Smooth muscle cell (in vitro differentiated cells): ENCODE results near the gene C1GALT1C1L. TPM values are rescaled to one million over a fixed set of nuclear protein-coding genes. Genes with fewer than 3 reads are reported as not detected.

ENCODE experiments used
- DNase-seq: peaks from one replicate; lab custom pipeline; 2025; ENCODE audit not compliant: unreplicated experiment; lab: John Stamatoyannopoulos, UW
- H2AFZ ChIP-seq: fragments of 200-600 bp; sonication (generic); 2 replicates; pipeline ENCODE4 v1.6.0; 2016; ENCODE audit warnings: antibody characterized with exemption, low read depth, mild to moderate bottlenecking
- H3F3A ChIP-seq: fragments of 200-600 bp; sonication (generic); 2 replicates; pipeline ENCODE4 v1.6.0; 2017; ENCODE audit warnings: antibody characterized with exemption, low read depth
- H3K27ac ChIP-seq: fragments of 200-600 bp; sonication (generic); 2 replicates; pipeline ENCODE4 v1.5.1; 2016; ENCODE audit warnings: low read depth, mild to moderate bottlenecking
- H3K27me3 ChIP-seq: fragments of 200-600 bp; sonication (generic); 2 replicates; pipeline ENCODE4 v1.6.1; 2016; ENCODE audit warnings: low read depth, mild to moderate bottlenecking
- H3K36me3 ChIP-seq: fragments of 200-600 bp; sonication (generic); 2 replicates; pipeline ENCODE4 v1.5.1; 2016; ENCODE audit warnings: low read depth
- H3K4me1 ChIP-seq: fragments of 200-600 bp; sonication (generic); 2 replicates; pipeline ENCODE4 v1.5.1; 2016; ENCODE audit warnings: low read depth
- H3K4me2 ChIP-seq: fragments of 200-600 bp; sonication (generic); 2 replicates; pipeline ENCODE4 v1.6.0; 2016; ENCODE audit warnings: mild to moderate bottlenecking
- H3K4me3 ChIP-seq: fragments of 200-600 bp; sonication (generic); 2 replicates; pipeline ENCODE4 v1.5.1; 2016; ENCODE audit warnings: mild to moderate bottlenecking
- H3K79me2 ChIP-seq: fragments of 200-600 bp; sonication (generic); 2 replicates; pipeline ENCODE4 v1.6.0; 2016; ENCODE audit warnings: low read depth, mild to moderate bottlenecking
- H3K9ac ChIP-seq: fragments of 200-600 bp; sonication (generic); 2 replicates; pipeline ENCODE4 v1.6.0; 2016; ENCODE audit warnings: low read depth
- H3K9me3 ChIP-seq: fragments of 200-600 bp; sonication (generic); replicated peaks from 2 replicates; pipeline ENCODE4 v1.5.1; 2016; ENCODE audit warnings: low read depth
- H4K20me1 ChIP-seq: fragments of 200-600 bp; sonication (generic); 2 replicates; pipeline ENCODE4 v1.6.0; 2016; ENCODE audit warnings: low read depth
- CTCF ChIP-seq: fragments of 200-600 bp; sonication (generic); IDR thresholded peaks from 2 replicates; pipeline ENCODE4 v1.5.1; 2017; ENCODE audit warnings: borderline replicate concordance, mild to moderate bottlenecking, antibody characterized with exemption; ENCODE audit not compliant: insufficient read depth, poor library complexity, severe bottlenecking
- WGBS: methylation state at CpG from one replicate; pipeline ENCODE4 v1.1.7; 2016; ENCODE audit warnings: low lambda C conversion rate; 5-methylcytosine and 5-hydroxymethylcytosine counted together
- polyA plus RNA-seq: library from polyadenylated mRNA; unstranded; fragments of >200 nt; fragmentation: Nextera tagmentation; extraction: Ambion mirVana; gene quantifications from 2 replicates; pipeline ENCODE4 v1.2.1, GENCODE V29; 2016
- total RNA-seq: library from RNA; depleted of rRNA; stranded (reverse); fragments of >200 nt; gene quantifications from 2 replicates; pipeline ENCODE4 v1.2.3, GENCODE V29; 2014

Gene C1GALT1C1L
- total and polyA plus RNA-seq, 2 experiments from 2014 or later: 0.14 TPM; not detected in 1

- Histone ChIP-seq H2AFZ (no peak overlapping the region), H3K27ac (no peak overlapping the region)
Observed at GRCh38 chr2:43714164-43714563, 37.9 kb upstream of the C1GALT1C1L start.

GRCh38 chr2:43710866-43711265 is 34.6 kb upstream of the C1GALT1C1L start:
- Histone ChIP-seq H4K20me1 (no peaks in the 10 kb centered on the region), H3K4me2 (no peak overlapping the region), H3K27me3 (no peaks in the 10 kb centered on the region), H3K4me3 (no peak overlapping the region), H3K9ac (no peak overlapping the region), H3F3A (no peaks in the 10 kb centered on the region), H3K27ac (no peak overlapping the region), H3K9me3 (no peaks in the 10 kb centered on the region), H2AFZ (no peak overlapping the region), H3K4me1 (no peaks in the 10 kb centered on the region), H3K36me3 (no peaks in the 10 kb centered on the region), H3K79me2 (no peaks in the 10 kb centered on the region)
- no peak for TF ChIP-seq CTCF
- DNase-seq: no peak

More at GRCh38 chr2:43714164-43714563, 37.9 kb upstream of the C1GALT1C1L start:
- no peaks in the 10 kb centered on the region for H3K9me3 ChIP-seq
- no peak overlapping the region for H3K4me3 ChIP-seq
- H3K4me2 ChIP-seq: peak overlapping the region; percentile 56
- no peaks in the 10 kb centered on the region for H4K20me1 ChIP-seq
- WGBS: 17% methylated on average over 2 of the region's 2 CpGs
- DNase-seq: no peak
- H3K36me3 ChIP-seq: no peaks in the 10 kb centered on the region
- no peaks in the 10 kb centered on the region for H3K4me1 ChIP-seq
- H3K9ac ChIP-seq: no peak overlapping the region
- H3F3A ChIP-seq: no peaks in the 10 kb centered on the region
- no peaks in the 10 kb centered on the region for H3K27me3 ChIP-seq
- H3K79me2 ChIP-seq: no peaks in the 10 kb centered on the region
- TF ChIP-seq CTCF: no peak

GRCh38 chr2:43708891-43709290 is 32.7 kb upstream of the C1GALT1C1L start:
- H3K79me2 ChIP-seq: no peaks in the 10 kb centered on the region
- H3K27ac ChIP-seq: no peak overlapping the region
- no peak overlapping the region for H3K9ac ChIP-seq
- DNase-seq: no peak
- H3K36me3 ChIP-seq: no peaks in the 10 kb centered on the region
- no peaks in the 10 kb centered on the region for H3K27me3 ChIP-seq
- no peak overlapping the region for H3K4me3 ChIP-seq
- no peaks in the 10 kb centered on the region for H3K4me1 ChIP-seq
- no peaks in the 10 kb centered on the region for H4K20me1 ChIP-seq
- no peak for TF ChIP-seq CTCF
- H3K9me3 ChIP-seq: no peaks in the 10 kb centered on the region
- H2AFZ ChIP-seq: no peak overlapping the region
- H3K4me2 ChIP-seq: no peak overlapping the region
- H3F3A ChIP-seq: no peaks in the 10 kb centered on the region

- Histone ChIP-seq H3K9ac (no peak overlapping the region), H3K4me3 (no peak overlapping the region), H3F3A (no peaks in the 10 kb centered on the region), H3K4me2 (no peak overlapping the region), H3K36me3 (no peaks in the 10 kb centered on the region), H3K4me1 (no peaks in the 10 kb centered on the region), H3K9me3 (no peaks in the 10 kb centered on the region), H3K79me2 (no peaks in the 10 kb centered on the region), H4K20me1 (no peaks in the 10 kb centered on the region), H2AFZ (peak overlapping the region; percentile 22), H3K27ac (no peak overlapping the region), H3K27me3 (no peaks in the 10 kb centered on the region)
- 95% methylated on average over 6 of the region's 6 CpGs for WGBS
- no peak for DNase-seq
- TF ChIP-seq CTCF: no peak
Observed at GRCh38 chr2:43708178-43708577, 31.9 kb upstream of the C1GALT1C1L start.
